CD4-positive, CD25-positive, alpha-beta regulatory T cell (primary cell): ENCODE measurements around the gene SLC24A3. TPM values are rescaled to one million over a fixed set of nuclear protein-coding genes. Genes with fewer than 3 reads are reported as not detected.

Experiments used
- ATAC-seq, 2 donors: fragments of 150-1000 bp; cut with Tn5 transposase; one replicate each; pipeline ENCODE4 v1.10.0; 2021; ENCODE audit warnings: low read depth in 2 of 2, moderate number of reproducible peaks in 2 of 2, moderate library complexity in 1 of 2
- DNase-seq, 3 donors: peaks; one replicate each; pipeline versions ENCODE4 v3.0.0 to v3.0.0-alpha.2; 2012 to 2022; ENCODE audit warnings: mixed read lengths in 1 of 3
- H3K27ac ChIP-seq: one replicate; pipeline ENCODE4 v1.7.0; 2013; ENCODE audit warnings: mild to moderate bottlenecking, low read length; ENCODE audit not compliant: insufficient read depth, poor library complexity, severe bottlenecking
- H3K27me3 ChIP-seq: one replicate; pipeline ENCODE4 v1.7.0; 2013; ENCODE audit warnings: low read length; ENCODE audit not compliant: control insufficient read depth, insufficient read depth
- H3K36me3 ChIP-seq: one replicate; pipeline ENCODE4 v1.7.0; 2013; ENCODE audit warnings: mild to moderate bottlenecking, low read length, moderate library complexity; ENCODE audit not compliant: control insufficient read depth, insufficient read depth
- H3K4me1 ChIP-seq: 2 replicates; pipeline ENCODE4 v1.7.0; 2013; ENCODE audit warnings: mild to moderate bottlenecking, low read length; ENCODE audit not compliant: insufficient read depth, control insufficient read depth, poor library complexity, severe bottlenecking
- H3K4me3 ChIP-seq: one replicate; pipeline ENCODE4 v1.7.0; 2013; ENCODE audit warnings: low read depth, mild to moderate bottlenecking, low read length, moderate library complexity
- H3K9me3 ChIP-seq, 2 experiments: 1 replicate in 1 of 2; 2 replicates in 1 of 2; pipeline ENCODE4 v1.7.0; 2013; ENCODE audit warnings: low read length in 2 of 2, mild to moderate bottlenecking in 1 of 2, moderate library complexity in 1 of 2; ENCODE audit not compliant: control insufficient read depth in 2 of 2
- H3K27ac Mint-ChIP-seq, 3 donors: one replicate each; pipeline ENCODE4 v1.8.0; 2020 to 2022; ENCODE audit warnings: mild to moderate bottlenecking in 3 of 3, mixed read lengths in 3 of 3, moderate library complexity in 2 of 3
- H3K27me3 Mint-ChIP-seq: one replicate; pipeline ENCODE4 v1.8.0; 2022; ENCODE audit warnings: mild to moderate bottlenecking, mixed read lengths
- H3K36me3 Mint-ChIP-seq: one replicate; pipeline ENCODE4 v1.8.0; 2020; ENCODE audit warnings: mixed read lengths
- H3K4me1 Mint-ChIP-seq, 4 donors: one replicate each; pipeline ENCODE4 v1.8.0; 2020 to 2022; ENCODE audit warnings: mixed read lengths in 4 of 4, mild to moderate bottlenecking in 1 of 4
- H3K4me3 Mint-ChIP-seq, 4 donors: one replicate each; pipeline ENCODE4 v1.8.0; 2020 to 2022; ENCODE audit warnings: mild to moderate bottlenecking in 4 of 4, mixed read lengths in 4 of 4, moderate library complexity in 3 of 4
- H3K9me3 Mint-ChIP-seq, 7 donors: one replicate each; pipeline ENCODE4 v1.8.0; 2020 to 2022; ENCODE audit warnings: mixed read lengths in 7 of 7, mild to moderate bottlenecking in 3 of 7, moderate library complexity in 2 of 7
- polyA plus RNA-seq, 4 donors: library from polyadenylated mRNA; unstranded; fragments of 300-500 nt; fragmentation: Illumina TruSeq; gene quantifications; one replicate each; pipeline ENCODE4 v1.2.3, GENCODE V29; 2021
- total RNA-seq: library from RNA; stranded (reverse); gene quantifications from one replicate; pipeline ENCODE4 v1.2.3, GENCODE V29; 2022

Gene SLC24A3
- total and polyA plus RNA-seq, 5 donors from 2014 or later: 0.25 TPM; not detected in 4

DNA sequence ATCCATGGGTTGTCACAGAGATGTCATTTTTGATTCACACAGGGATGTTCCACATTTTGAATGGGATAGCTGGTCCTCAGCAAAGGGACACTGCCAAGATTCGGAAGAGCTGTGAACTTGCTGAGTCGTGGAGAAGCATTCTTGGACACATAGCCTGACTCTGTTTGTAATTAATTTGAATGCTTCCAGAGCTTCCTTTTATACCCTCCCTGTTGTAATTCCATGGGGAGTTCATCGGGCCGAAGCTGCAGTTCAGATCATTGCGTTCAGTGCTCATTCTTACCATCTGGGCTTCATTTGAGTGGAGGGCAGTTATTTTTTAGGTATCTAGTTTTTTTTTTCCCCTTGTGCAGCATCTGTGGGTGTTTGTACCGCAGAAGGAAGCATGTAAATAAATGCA is 126.5 kb downstream of the SLC24A3 start:
- no peaks in the 10 kb centered on the region for H3K36me3 Mint-ChIP-seq
- no peaks in the 10 kb centered on the region for H3K4me1 Mint-ChIP-seq

DNA sequence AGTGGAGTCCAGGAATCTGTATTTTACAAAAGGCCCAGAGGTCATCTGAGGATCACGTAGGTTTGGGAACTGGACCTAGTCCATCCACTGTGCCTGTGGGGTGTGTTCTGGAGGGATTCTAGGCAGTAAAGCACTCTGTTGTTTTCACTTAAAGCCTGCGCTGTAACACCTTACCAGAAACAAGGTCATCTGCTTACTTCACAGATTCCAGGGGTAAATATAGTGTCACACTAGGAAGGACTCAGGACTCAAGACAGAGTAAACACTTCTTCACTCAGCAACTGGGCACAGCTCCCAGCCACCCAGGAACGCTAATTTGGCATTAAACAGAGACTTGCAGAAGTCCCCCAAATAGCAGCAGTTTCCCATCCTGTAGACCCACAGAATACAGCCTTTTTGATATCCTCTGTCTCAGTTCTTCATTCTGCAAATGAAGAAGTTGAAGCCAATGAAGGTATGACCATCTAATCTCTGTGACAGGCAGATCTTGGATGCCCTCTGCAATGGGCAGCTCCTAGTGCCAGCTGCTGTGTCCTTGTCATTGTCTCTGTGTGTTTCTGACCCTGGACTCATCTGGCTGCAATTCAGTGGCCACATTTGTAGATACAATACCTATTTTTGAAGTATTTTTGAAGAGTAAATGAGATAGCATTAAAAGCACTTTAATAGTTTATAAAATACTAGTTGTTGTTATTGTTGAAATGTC is 129.1 kb downstream of the SLC24A3 start:
- Histone ChIP-seq H3K36me3 (no peaks in the 10 kb centered on the region), H3K4me3 (no peak overlapping the region), H3K27ac (no peak overlapping the region), H3K27me3 (no peaks in the 10 kb centered on the region), H3K9me3 (no peaks in the 10 kb centered on the region), H3K4me1 (no peaks in the 10 kb centered on the region)
- Mint-ChIP-seq H3K9me3 (peaks cover 0 to 2% (median 0%) of the 10 kb centered on the region in 7 donors), H3K36me3 (no peaks in the 10 kb centered on the region), H3K27me3 (no peaks in the 10 kb centered on the region), H3K27ac (no peak overlapping the region), H3K4me1 (no peaks in the 10 kb centered on the region), H3K4me3 (no peak overlapping the region)
- DNase-seq (no peak), ATAC-seq (no peak)

More for the DNA sequence above, 126.5 kb downstream of the SLC24A3 start:
- no peaks in the 10 kb centered on the region for H3K27me3 ChIP-seq
- no peaks in the 10 kb centered on the region for H3K4me1 ChIP-seq
- no peak overlapping the region for H3K27ac Mint-ChIP-seq
- no peak overlapping the region for H3K27ac ChIP-seq
- no peaks in the 10 kb centered on the region for H3K27me3 Mint-ChIP-seq
- H3K9me3 Mint-ChIP-seq: peaks cover 0 to 2% (median 0%) of the 10 kb centered on the region in 7 donors
- no peaks in the 10 kb centered on the region for H3K36me3 ChIP-seq
- no peak for DNase-seq
- ATAC-seq: no peak
- no peaks in the 10 kb centered on the region for H3K9me3 ChIP-seq
- no peak overlapping the region for H3K4me3 ChIP-seq
- H3K4me3 Mint-ChIP-seq: no peak overlapping the region

DNA sequence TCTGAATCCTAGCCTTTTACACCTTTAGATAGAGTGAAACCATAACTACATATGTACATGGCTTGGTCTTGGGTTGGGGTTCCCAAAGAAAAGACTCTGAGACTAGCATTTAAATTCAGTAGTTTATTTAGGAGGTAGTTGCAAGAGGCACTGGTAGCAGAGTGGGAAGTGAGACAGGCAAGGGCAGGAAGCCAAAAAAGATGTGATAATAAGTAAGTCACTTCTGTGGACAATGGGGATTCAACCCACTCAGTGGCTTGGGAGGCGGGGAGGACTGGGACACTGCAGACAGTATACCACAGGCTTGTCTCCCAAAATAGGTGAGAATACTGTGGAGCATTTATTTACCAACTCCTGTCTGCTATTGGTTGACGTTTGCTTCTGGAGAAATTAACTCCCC is 131.9 kb downstream of the SLC24A3 start:
- Mint-ChIP-seq H3K27me3 (no peaks in the 10 kb centered on the region), H3K4me3 (no peak overlapping the region)

GRCh38 chr20:19347943-19348456 is 135.6 kb downstream of the SLC24A3 start:
- peaks cover 0 to 2% (median 0%) of the 10 kb centered on the region in 7 donors for H3K9me3 Mint-ChIP-seq
- Histone ChIP-seq H3K4me3 (no peak overlapping the region), H3K9me3 (no peaks in the 10 kb centered on the region), H3K27ac (no peak overlapping the region), H3K4me1 (no peaks in the 10 kb centered on the region), H3K27me3 (no peaks in the 10 kb centered on the region), H3K36me3 (no peaks in the 10 kb centered on the region)
- no peaks in the 10 kb centered on the region for H3K36me3 Mint-ChIP-seq
- no peak overlapping the region for H3K4me3 Mint-ChIP-seq
- DNase-seq (no peak), ATAC-seq (no peak)
- H3K27me3 Mint-ChIP-seq: no peaks in the 10 kb centered on the region
- no peaks in the 10 kb centered on the region for H3K4me1 Mint-ChIP-seq
- H3K27ac Mint-ChIP-seq: no peak overlapping the region

More for the DNA sequence above, 131.9 kb downstream of the SLC24A3 start:
- Histone ChIP-seq H3K4me3 (no peak overlapping the region), H3K4me1 (no peaks in the 10 kb centered on the region), H3K27ac (no peak overlapping the region), H3K9me3 (no peaks in the 10 kb centered on the region), H3K36me3 (no peaks in the 10 kb centered on the region), H3K27me3 (no peaks in the 10 kb centered on the region)
- peaks cover 0 to 4% (median 0%) of the 10 kb centered on the region in 7 donors for H3K9me3 Mint-ChIP-seq
- ATAC-seq (no peak), DNase-seq (no peak)
- H3K27ac Mint-ChIP-seq: no peak overlapping the region
- no peaks in the 10 kb centered on the region for H3K4me1 Mint-ChIP-seq
- H3K36me3 Mint-ChIP-seq: no peaks in the 10 kb centered on the region

DNA sequence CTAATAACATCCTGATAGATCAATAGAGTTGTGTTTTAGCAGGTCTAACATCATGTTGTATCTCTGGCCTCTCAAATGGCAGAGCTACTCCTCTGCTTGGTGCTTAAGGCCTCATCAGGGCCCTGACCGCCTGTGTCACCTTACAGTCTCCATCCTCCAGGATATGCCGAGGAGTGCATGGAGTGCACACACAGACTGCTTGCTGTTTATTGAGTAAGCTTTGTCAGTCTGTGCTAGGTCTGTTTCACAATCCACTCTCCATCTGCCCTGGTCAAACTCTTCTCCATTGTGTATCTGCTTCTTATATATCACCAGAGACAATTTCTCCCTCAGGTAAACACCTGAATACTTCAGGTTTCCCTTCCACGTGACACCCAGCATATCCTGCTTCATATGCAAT is 136.1 kb downstream of the SLC24A3 start:
- Mint-ChIP-seq H3K9me3 (peaks cover 0 to 2% (median 0%) of the 10 kb centered on the region in 7 donors), H3K4me3 (no peak overlapping the region), H3K27ac (no peak overlapping the region), H3K36me3 (no peaks in the 10 kb centered on the region), H3K4me1 (no peaks in the 10 kb centered on the region), H3K27me3 (no peaks in the 10 kb centered on the region)
- Histone ChIP-seq H3K27ac (no peak overlapping the region), H3K4me3 (no peak overlapping the region), H3K36me3 (no peaks in the 10 kb centered on the region), H3K4me1 (no peaks in the 10 kb centered on the region), H3K27me3 (no peaks in the 10 kb centered on the region), H3K9me3 (no peaks in the 10 kb centered on the region)
- ATAC-seq: no peak
- DNase-seq: no peak

DNA sequence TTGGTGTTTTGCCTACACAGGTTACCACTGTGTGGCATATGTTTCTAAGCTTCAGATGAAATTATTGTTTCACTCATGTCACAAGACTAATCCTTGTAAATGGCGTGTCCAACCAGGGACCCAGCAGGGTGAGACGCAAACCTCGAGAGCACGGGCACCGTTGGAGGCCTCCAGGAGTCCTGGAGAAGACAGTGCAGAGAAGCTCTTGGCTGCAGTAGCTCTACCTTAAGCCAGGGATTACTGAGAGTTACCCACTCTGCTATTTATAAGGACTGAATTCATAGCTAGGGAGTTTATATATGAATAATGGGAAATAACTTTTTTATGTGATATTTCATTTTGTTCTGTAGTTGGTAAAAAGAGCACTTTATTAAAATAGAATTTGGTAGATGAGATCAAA is 137.4 kb downstream of the SLC24A3 start:
- no peaks in the 10 kb centered on the region for H3K36me3 Mint-ChIP-seq
- H3K27me3 ChIP-seq: no peaks in the 10 kb centered on the region
- H3K4me3 ChIP-seq: no peak overlapping the region
- no peaks in the 10 kb centered on the region for H3K4me1 Mint-ChIP-seq
- DNase-seq: no peak
- H3K27ac Mint-ChIP-seq: no peak overlapping the region
- H3K9me3 Mint-ChIP-seq: peaks cover 0 to 2% (median 0%) of the 10 kb centered on the region in 7 donors
- no peak overlapping the region for H3K27ac ChIP-seq
- H3K4me3 Mint-ChIP-seq: no peak overlapping the region
- no peaks in the 10 kb centered on the region for H3K27me3 Mint-ChIP-seq
- no peaks in the 10 kb centered on the region for H3K9me3 ChIP-seq
- H3K36me3 ChIP-seq: no peaks in the 10 kb centered on the region
- ATAC-seq: no peak
- no peaks in the 10 kb centered on the region for H3K4me1 ChIP-seq

- H3K27me3 Mint-ChIP-seq: no peaks in the 10 kb centered on the region
- no peaks in the 10 kb centered on the region for H3K4me1 ChIP-seq
- ATAC-seq: no peak
Measured at GRCh38 chr20:19351542-19351941, 139.1 kb downstream of the SLC24A3 start.

DNA sequence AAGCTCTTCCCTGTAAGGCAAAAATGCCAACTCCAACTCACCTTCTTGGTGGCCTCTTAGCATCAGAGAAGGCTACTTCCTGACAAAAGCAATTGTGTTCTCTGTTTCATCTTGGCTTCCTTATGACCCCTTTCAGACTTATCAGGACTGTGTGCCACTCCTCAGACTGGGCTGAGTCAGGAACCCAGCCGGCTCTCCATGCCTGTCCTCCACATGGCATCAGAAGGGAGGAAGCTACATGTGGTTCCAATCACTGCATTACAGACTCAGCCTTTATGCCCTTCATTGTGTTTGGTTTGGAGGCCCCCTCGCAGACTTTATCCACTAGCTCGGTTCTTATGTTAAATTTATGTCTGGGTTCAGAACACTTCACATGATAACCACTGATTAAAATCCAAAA is 142.5 kb downstream of the SLC24A3 start:
- Mint-ChIP-seq H3K4me1 (no peaks in the 10 kb centered on the region), H3K27ac (no peak overlapping the region), H3K36me3 (no peaks in the 10 kb centered on the region), H3K27me3 (no peaks in the 10 kb centered on the region), H3K4me3 (no peak overlapping the region), H3K9me3 (peaks cover 0 to 5% (median 0%) of the 10 kb centered on the region in 7 donors)
- H3K4me1 ChIP-seq: no peaks in the 10 kb centered on the region
- DNase-seq (no peak), ATAC-seq (no peak)
- H3K27ac ChIP-seq: no peak overlapping the region
- no peaks in the 10 kb centered on the region for H3K36me3 ChIP-seq
- H3K9me3 ChIP-seq: no peaks in the 10 kb centered on the region
- H3K4me3 ChIP-seq: no peak overlapping the region
- no peaks in the 10 kb centered on the region for H3K27me3 ChIP-seq

More at GRCh38 chr20:19351542-19351941, 139.1 kb downstream of the SLC24A3 start:
- H3K4me1 Mint-ChIP-seq: no peaks in the 10 kb centered on the region
- H3K9me3 Mint-ChIP-seq: peaks cover 0 to 5% (median 0%) of the 10 kb centered on the region in 7 donors
- no peak overlapping the region for H3K27ac Mint-ChIP-seq
- Histone ChIP-seq H3K4me3 (no peak overlapping the region), H3K27ac (no peak overlapping the region), H3K27me3 (no peaks in the 10 kb centered on the region), H3K36me3 (no peaks in the 10 kb centered on the region), H3K9me3 (no peaks in the 10 kb centered on the region)
- H3K36me3 Mint-ChIP-seq: no peaks in the 10 kb centered on the region
- H3K4me3 Mint-ChIP-seq: no peak overlapping the region
- no peak for DNase-seq
